ENCODE data around the gene TMOD1.

GRCh38 chr9:97517331-97518089 lies 16.0 kb downstream of the TMOD1 start:
- TF ChIP-seq REST (IDR thresholded peaks at IDR 0.05; ENCODE audit: insufficient read depth in 1 of 2, low read depth in 2 of 2, low read length in 2 of 2) (no peak), POLR2AphosphoS5 (IDR thresholded peaks at IDR 0.05; ENCODE audit: low read depth, low read length) (no peak), TAF1 (IDR thresholded peaks at IDR 0.05; ENCODE audit: borderline replicate concordance, insufficient read depth, low read length) (no peak), SIN3A (IDR thresholded peaks at IDR 0.05; ENCODE audit: borderline replicate concordance, insufficient read depth, low read length) (no peak)

Data from PFSK-1 (cell line).